Activated CD8-positive, alpha-beta memory T cell treated with anti-CD3 and anti-CD28 coated beads, Interleukin-2, amount 50 U/mL, for 24 hours (primary cell): Measurements from ENCODE around the gene TIMP4.

Experiments
- DNase-seq: peaks from one replicate; pipeline ENCODE4 v3.0.0-alpha.2; 2020; ENCODE audit errors: extremely low read depth

TIMP4 gene

GRCh38 chr3:12147049-12147780, 11.5 kb downstream of the TIMP4 start:
- no peak for DNase-seq

- DNase-seq, result no peak
Observed at GRCh38 chr3:12143949-12144504, 14.7 kb downstream of the TIMP4 start.

- DNase-seq, result no peak
Observed at GRCh38 chr3:12142476-12142875, 16.2 kb downstream of the TIMP4 start.

GRCh38 chr3:12141350-12141749, 17.4 kb downstream of the TIMP4 start:
- no peak for DNase-seq

GRCh38 chr3:12139111-12139511, 19.6 kb downstream of the TIMP4 start:
- DNase-seq, result no peak

GRCh38 chr3:12138044-12138443, 20.7 kb downstream of the TIMP4 start:
- no peak for DNase-seq

GRCh38 chr3:12136371-12136770, 22.3 kb downstream of the TIMP4 start:
- no peak for DNase-seq

GRCh38 chr3:12135029-12135657, 23.6 kb downstream of the TIMP4 start:
- peak; percentile 24 for DNase-seq

- DNase-seq, result no peak
Observed at GRCh38 chr3:12132881-12133280, 25.8 kb downstream of the TIMP4 start.

GRCh38 chr3:12131351-12132090, 27.2 kb downstream of the TIMP4 start:
- DNase-seq, result no peak

GRCh38 chr3:12127391-12127790, 31.3 kb downstream of the TIMP4 start:
- no peak for DNase-seq

GRCh38 chr3:12125772-12126171, 32.9 kb downstream of the TIMP4 start:
- DNase-seq, result no peak

- no peak for DNase-seq
Observed at GRCh38 chr3:12121466-12121865, 37.2 kb downstream of the TIMP4 start.

- no peak for DNase-seq
Observed at GRCh38 chr3:12120374-12121140, 38.2 kb downstream of the TIMP4 start.

- no peak for DNase-seq
Observed at GRCh38 chr3:12117473-12117872, 41.2 kb downstream of the TIMP4 start.

GRCh38 chr3:12116870-12117269, 41.8 kb downstream of the TIMP4 start:
- DNase-seq, result no peak

- no peak for DNase-seq
Observed at GRCh38 chr3:12115849-12116248, 42.9 kb downstream of the TIMP4 start.

- no peak for DNase-seq
Observed at GRCh38 chr3:12115104-12115503, 43.6 kb downstream of the TIMP4 start.

GRCh38 chr3:12114251-12114650, 44.5 kb downstream of the TIMP4 start:
- no peak for DNase-seq

GRCh38 chr3:12107071-12107713, 51.5 kb downstream of the TIMP4 start:
- no peak for DNase-seq
